ENCODE results near the gene TRIM33. TPM values are rescaled to one million over a fixed set of nuclear protein-coding genes. Genes with fewer than 3 reads are reported as not detected.
A peak's percentile ranks its signal among the peaks of the same experiment; 100 is the strongest.
"Not testable (repeated sequence)": the region's sequence is repeated elsewhere in the genome, so short reads cannot be mapped to it uniquely, and the experiment has no call there.

TRIM33 gene
- polyA plus RNA-seq, 4 donors, result 40.4 to 66.2 (median 54.8) TPM

GRCh38 chr1:114512595-114513280, 1.7 kb upstream of the TRIM33 start:
- no peak for DNase-seq (ENCODE audit: low read depth in 4 of 4, low spot score in 3 of 4)

DNA sequence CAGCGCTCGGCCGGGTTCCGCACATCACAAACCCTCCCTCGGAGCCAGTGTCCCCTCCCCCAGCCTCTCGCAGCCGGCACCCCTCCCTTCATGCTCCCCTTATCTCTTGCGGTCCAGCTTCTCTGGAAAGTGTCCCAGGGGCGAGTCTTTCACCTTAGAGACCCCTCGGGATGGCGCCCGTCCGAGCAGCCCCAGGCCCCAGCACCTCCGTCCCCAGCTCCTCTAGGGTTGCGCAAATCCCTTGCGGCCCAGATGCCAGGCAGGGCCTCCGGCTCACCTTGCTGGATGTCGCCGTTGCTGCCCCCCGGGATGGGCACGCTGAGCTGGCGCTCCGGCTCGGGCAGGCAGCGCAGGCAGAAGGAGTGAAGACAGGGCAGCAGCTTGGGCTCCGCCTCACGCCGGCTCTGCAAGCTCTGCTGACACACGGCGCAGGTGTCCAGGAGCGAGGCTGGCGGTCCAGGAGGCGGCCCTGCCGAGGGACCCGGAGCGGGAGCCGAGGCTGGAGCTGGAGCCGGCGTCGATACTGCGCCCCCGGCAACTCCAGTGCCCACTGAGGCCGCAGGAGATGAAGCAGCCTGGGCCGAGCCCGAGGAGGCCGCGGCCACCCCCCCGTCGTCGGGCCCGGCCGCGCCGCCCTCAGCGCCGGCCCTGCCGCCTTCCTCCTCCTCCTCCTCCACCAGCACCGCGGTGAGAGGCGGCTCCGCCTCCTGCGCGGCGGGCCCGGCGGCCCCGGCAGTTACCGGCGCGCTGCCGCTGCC, 550 bp downstream of the TRIM33 start:
- peak in 3 of 4 donors; percentile 22 to 29 (median 25) for DNase-seq (ENCODE audit: low read depth in 4 of 4, low spot score in 3 of 4)

DNA sequence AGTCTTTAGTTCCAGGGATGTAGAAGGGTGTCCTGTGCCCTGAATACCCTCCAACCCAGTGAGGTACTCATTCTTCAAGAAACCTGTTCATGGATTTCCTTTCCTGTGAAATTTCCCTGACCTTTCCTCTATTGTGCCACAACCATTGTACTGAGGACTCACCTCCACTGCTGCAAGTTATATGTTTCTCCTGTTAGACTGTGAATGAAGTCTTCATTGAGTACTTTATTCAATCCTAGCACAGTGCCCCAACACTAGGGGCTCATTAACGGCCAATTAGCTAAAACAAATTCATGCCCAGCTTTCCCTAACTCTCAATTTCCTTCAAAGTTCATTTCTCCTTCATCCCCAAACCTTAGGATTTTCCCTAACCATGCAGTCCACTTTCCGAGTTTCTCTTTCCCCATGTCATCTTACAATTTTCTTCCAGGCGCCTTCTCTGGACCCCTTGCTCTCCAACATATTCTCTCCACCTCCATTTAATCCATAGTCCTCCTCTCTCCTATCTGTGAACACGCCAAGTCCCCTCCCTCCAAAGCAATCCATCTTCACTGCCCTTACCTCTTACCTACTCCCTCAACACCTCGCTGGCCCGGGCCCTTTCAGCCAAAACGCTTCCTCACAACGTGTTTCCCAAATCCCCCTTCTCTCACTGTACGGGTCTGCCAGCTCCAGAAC, 1.3 kb downstream of the TRIM33 start:
- DNase-seq (ENCODE audit: low read depth in 4 of 4, low spot score in 3 of 4), result no peak

DNA sequence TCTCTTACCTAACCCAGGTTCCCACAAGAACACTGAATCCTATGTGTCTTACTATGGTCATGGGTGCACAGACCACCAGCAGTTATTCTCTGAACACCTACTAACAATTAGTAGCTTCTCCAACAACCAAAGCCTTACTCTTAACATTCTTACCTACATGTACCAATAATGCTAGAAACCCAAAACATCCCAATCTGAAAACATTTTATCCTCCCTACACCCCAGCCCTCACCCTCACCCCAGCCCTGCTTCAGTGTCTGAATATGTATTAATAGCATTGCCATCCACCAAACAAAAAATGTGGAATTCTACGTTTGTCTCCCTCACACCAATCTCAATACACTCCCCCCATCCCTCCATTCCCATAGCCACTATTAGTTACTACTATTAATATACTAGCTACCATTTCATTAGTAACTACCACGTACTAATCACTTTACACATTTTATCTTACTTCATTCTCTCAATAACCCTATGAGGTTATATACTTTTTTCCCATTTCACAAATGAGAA, 2.6 kb downstream of the TRIM33 start:
- no peak for DNase-seq (ENCODE audit: low read depth in 4 of 4, low spot score in 3 of 4)

DNA sequence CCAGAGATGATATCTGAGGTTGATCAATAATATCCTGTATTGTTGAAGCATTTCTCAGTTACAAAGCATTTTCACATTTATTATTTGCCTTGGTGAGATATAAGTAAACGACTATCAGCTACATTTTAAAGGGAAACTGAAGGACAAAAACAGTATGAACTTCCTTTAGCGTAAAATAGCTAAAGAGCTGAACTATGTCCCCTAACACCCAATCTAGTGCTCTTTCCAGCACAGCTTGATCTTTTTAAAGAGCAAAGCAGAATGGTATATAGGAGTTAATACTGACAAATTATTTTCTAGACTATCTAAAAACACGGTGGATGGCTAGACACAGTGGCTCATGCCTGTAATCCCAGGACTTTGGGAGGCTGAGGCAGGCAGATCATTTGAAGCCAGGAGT, 3.5 kb downstream of the TRIM33 start:
- DNase-seq (ENCODE audit: low read depth in 4 of 4, low spot score in 3 of 4), result no peak

DNA sequence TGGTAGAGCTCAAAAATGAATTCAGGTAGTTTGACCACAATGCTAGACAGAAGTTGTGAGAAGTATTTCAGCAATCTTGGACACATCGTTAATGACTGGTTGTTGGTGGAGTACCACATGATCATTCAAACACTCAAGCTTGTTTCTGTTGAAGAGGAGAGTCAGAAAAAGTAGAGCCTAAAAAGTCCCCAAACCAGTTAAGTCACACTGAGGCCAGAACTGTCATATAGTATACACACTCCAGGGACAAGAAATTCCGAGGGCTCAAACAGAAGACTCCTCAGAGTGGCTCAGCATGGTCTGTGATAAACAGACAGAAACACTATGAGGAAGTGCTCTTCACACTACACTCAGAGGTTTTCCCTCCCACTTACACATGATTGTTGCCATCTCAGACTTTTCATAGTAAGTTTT, 5.8 kb downstream of the TRIM33 start:
- DNase-seq (ENCODE audit: low read depth in 4 of 4, low spot score in 3 of 4), result no peak

DNA sequence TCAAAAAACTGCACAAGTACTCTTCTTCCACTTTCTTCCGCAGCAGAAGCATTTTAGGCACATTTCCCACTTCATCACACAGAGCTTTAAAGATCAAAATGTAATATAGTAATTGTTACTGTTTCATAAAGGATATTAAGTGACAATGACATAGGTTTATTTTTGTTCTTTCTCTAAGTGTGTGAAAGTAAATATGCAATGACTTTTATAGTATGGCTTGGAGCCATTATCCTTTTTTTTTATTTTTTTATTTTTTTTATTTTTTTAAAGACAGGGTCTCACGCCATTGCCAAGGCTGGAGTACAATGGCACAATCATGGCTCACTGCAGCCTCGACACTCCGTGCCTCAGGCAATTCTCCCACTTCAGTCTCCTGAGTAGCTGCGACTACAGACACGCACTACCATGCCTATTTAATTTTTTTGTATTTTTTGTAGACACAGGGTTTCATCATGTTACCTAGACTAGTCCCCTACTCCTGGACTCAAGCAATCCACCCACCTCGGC, 7.0 kb downstream of the TRIM33 start:
- DNase-seq (ENCODE audit: low read depth in 4 of 4, low spot score in 3 of 4), result no peak

- DNase-seq (ENCODE audit: low read depth in 4 of 4, low spot score in 3 of 4), result no peak
Observed at GRCh38 chr1:114502080-114502479, 8.9 kb downstream of the TRIM33 start.

- no peak for DNase-seq (ENCODE audit: low read depth in 4 of 4, low spot score in 3 of 4)
Observed at GRCh38 chr1:114499478-114499877, 11.5 kb downstream of the TRIM33 start.

DNA sequence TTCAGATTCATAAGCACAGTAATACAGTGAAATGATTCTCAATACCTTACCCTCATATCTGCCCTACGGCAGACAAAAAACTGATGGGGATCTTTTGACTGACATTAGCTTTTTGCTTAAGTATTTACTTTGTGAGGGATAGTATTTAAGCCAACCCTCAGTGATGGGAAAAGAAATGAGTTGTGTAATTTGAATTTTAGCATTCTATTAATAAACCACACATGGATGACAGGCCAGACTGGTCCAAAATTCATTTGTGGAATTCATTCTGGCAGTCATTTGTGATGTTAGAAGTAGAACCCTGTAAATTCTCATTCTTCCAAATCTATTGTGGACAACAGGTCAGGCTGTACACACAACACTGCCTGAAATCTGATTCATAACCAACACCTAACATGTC, 14.9 kb downstream of the TRIM33 start:
- DNase-seq (ENCODE audit: low read depth in 4 of 4, low spot score in 3 of 4), result no peak

DNA sequence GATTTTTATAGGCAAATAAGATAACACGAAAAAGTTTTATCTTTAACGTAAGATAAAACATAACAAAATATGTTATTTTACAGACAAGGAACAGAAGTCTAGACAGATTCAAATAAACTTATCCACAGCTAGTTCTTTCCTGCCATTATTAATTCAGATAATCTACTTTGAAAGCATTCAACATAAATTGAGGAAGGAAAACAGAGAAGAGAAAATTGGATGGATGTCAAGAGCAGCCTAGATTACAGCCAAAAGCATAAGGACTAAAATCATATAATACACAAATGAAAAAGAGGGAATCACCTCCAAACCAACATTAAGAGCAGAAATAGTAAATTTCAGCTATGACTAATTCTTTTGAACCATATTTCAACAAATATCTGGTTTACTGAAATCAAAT, 15.5 kb downstream of the TRIM33 start:
- DNase-seq (ENCODE audit: low read depth in 4 of 4, low spot score in 3 of 4), result no peak

GRCh38 chr1:114492978-114493377, 18.0 kb downstream of the TRIM33 start:
- no peak for DNase-seq (ENCODE audit: low read depth in 4 of 4, low spot score in 3 of 4)

DNA sequence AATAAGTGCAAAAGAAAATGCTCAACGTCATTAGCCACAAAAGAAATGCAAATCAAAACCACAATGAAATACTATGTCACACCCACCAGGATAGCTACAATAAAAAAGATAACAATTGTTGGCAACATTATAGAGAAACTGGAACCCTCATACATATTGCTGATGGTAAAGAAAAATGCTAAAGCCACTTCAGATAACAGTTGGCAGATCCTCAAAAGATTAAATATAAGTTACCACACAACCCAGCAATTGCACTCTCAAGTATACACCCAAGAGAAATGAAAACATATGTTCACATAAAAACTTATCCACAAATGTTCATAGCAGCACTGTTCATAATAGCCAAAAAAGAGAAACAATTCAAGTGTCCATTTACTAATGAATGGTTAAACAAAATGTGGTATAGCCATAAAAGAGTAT, 20.7 kb downstream of the TRIM33 start:
- DNase-seq (ENCODE audit: low read depth in 4 of 4, low spot score in 3 of 4), result no peak

DNA sequence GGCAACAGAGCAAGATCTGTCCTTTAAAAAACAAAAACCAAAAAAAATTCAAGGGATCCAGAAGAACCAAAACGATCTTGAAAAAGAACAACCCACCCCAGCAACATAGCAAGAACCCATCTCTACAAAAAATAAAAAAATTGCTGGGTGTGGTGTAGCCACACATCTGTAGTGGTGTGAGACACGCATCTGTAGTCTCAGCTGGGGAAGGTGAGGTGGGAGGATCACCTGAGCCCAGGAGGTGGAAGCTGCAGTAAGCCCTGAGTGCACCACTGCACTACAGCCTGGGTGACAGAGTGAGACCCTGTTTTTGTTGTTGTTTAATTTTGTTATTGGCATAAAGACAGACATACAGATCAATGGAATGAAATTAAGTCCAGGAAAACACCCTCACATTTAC, 22.3 kb downstream of the TRIM33 start:
- no peak for DNase-seq (ENCODE audit: low read depth in 4 of 4, low spot score in 3 of 4)

GRCh38 chr1:114485286-114485685, 25.7 kb downstream of the TRIM33 start:
- DNase-seq (ENCODE audit: low read depth in 4 of 4, low spot score in 3 of 4), result no peak

- no peak for DNase-seq (ENCODE audit: low read depth in 4 of 4, low spot score in 3 of 4)
Observed at GRCh38 chr1:114482585-114482984, 28.4 kb downstream of the TRIM33 start.

- DNase-seq (ENCODE audit: low read depth in 4 of 4, low spot score in 3 of 4), result not testable (repeated sequence)
Observed at GRCh38 chr1:114479636-114480035, 31.4 kb downstream of the TRIM33 start.

GRCh38 chr1:114479134-114479533, 31.9 kb downstream of the TRIM33 start:
- DNase-seq (ENCODE audit: low read depth in 4 of 4, low spot score in 3 of 4), result no peak

DNA sequence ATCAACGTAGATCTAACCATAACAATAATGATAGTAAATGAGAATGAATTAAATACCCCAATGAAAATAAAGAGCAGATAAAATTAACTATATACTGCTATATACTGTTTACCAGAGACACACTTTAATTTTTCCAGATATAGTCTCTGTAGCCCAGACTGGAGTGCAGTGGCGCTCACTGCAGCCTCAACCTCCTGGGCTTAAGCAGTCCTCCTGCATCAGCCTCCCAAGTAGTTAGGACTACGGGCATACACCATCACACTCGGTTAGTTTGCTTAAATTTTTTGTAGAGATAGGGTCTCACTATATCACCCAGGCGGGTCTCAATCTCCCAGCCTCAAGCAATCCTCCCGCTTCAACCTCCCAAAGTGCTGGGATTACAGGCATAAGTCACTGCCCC, 37.2 kb downstream of the TRIM33 start:
- DNase-seq (ENCODE audit: low read depth in 4 of 4, low spot score in 3 of 4), result no peak

GRCh38 chr1:114472408-114472807, 38.6 kb downstream of the TRIM33 start:
- no peak for DNase-seq (ENCODE audit: low read depth in 4 of 4, low spot score in 3 of 4)

DNA sequence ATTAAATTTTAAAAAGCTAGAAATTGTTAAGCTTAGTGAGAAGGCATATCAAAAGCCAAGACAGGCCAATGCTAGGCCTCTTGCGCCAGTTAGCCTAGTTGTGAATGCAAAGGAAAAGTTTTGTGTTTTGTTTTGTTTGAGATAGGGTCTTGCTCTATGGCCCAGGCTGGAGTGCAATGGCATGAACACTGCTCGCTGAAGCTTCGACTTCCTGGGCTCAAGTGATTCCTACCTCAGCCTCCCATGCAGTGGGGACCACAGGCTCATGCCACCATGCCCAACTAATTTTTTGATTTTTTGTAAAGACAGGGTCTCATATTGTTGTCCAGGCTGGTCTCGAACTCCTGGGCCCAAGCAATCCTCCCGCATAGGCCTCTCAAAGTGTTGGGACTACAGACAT, 40.3 kb downstream of the TRIM33 start:
- DNase-seq (ENCODE audit: low read depth in 4 of 4, low spot score in 3 of 4), result no peak
